Measurements from ENCODE around the gene COL11A2. TPM values are rescaled to one million over a fixed set of nuclear protein-coding genes. Genes with fewer than 3 reads are reported as not detected.
A peak's percentile ranks its signal among the peaks of the same experiment; 100 is the strongest.

COL11A2 gene
- total and polyA plus RNA-seq, 7 experiments from 2014 or later: 0.26 to 3.5 (median 1.7) TPM; not detected in 1

DNA sequence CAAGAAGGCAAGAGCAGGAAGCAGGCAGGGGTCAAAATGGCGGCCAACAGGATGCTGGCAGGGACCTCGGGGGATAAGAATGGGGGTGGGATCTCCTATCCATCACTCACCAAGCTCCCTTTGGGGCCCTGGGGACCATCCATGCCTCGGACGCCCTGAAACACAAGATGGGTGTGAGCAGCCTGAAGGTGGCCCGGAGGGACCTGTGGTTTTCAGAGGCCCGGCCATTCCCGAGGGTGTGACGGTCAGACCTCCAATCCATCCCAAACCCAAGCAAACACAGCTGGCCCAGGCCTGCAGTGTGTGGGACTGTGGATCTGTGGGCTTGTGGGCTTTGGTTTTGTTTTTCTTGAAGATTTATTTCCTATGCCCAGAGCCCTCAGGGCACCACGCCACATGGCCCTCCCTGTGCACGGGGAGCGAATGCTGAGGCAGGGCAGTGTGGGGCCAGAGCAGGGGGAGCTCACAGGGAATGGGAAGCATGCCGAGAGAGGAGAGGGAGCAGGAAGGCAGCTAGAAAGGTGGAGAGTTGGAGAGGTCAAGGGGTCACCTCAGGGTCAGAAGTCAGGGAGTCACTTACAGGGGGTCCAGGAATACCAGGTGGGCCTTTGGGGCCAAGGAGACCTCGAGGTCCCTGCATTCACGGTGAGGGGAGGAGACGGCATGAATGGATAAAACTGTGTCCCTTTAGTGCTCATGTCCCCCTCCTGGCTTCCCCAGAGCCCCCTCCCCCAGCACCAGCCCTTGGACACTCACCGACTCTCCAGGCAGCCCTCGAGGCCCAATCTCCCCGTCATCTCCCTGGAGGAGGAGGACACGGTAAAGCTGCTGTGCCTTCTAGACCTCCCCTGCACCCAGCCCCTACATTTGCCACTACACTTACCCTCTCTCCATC lies 14.5 kb downstream of the COL11A2 start:
- Mint-ChIP-seq H3K4me1 (peaks cover 3 to 4% (median 3%) of the 10 kb centered on the region in 7 donors), H3K9me3 (peaks cover 0 to 3% (median 2%) of the 10 kb centered on the region in 11 donors), H3K4me3 (no peak overlapping the region), H3K36me3 (peaks cover 0 to 3% (median under 1%) of the 10 kb centered on the region in 5 donors), H3K27me3 (no peaks in the 10 kb centered on the region), H3K27ac (no peak overlapping the region)
- H3K9me3 ChIP-seq (ENCODE audit: control insufficient read depth in 2 of 3, low read length in 3 of 3): no peaks in the 10 kb centered on the region
- peaks cover 1 to 2% of the 10 kb centered on the region in 2 donors for H3K4me1 ChIP-seq (ENCODE audit: control insufficient read depth in 2 of 2, insufficient read depth in 2 of 2, low read length in 2 of 2)
- no peak overlapping the region for H3K4me3 ChIP-seq (ENCODE audit: low read length)
- intact Hi-C loops (cut with micrococcal nuclease): no loop called here
- H3K36me3 ChIP-seq (ENCODE audit: control insufficient read depth in 2 of 3, insufficient read depth in 3 of 3, low read length in 3 of 3): no peaks in the 10 kb centered on the region
- CTCF ChIA-PET: no interaction called here
- no peak overlapping the region for H3K27ac ChIP-seq (ENCODE audit: low read depth, low read length)
- POLR2A ChIA-PET: interaction anchor here (0.7 kb wide), 1 partner anchor 31 kb away, joined by 3 read pairs; no protein-coding TSS in a partner anchor
- H3K27me3 ChIP-seq (ENCODE audit: control insufficient read depth in 2 of 2, insufficient read depth in 2 of 2, low read length in 2 of 2): no peaks in the 10 kb centered on the region
- ATAC-seq: no peak
- DNase-seq: no peak

DNA sequence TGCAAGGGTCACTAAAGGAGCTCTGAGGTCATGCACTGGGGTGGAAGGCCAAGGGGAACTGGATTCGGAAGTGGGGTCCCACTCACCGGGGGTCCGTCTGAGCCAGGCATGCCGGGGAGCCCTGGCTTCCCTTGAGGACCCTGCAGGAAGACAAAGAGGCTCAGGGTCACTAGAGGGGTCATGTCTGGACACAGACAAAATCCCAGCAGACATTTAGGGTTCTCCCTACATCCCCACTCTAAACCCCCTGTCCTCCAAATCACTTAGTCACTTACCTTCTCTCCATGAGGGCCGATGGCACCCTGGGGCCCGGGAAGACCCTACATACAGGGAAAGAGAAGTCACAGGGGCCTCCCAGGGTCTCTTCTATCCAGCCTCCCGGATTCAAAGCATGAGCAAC lies 15.4 kb downstream of the COL11A2 start:
- H3K36me3 Mint-ChIP-seq: no peaks in the 10 kb centered on the region
- no peak for DNase-seq
- Histone ChIP-seq H3K9me3 (ENCODE audit: control insufficient read depth in 2 of 3, low read length in 3 of 3) (no peaks in the 10 kb centered on the region), H3K36me3 (ENCODE audit: control insufficient read depth in 2 of 3, insufficient read depth in 3 of 3, low read length in 3 of 3) (no peaks in the 10 kb centered on the region), H3K4me3 (ENCODE audit: low read length) (no peak overlapping the region), H3K27ac (ENCODE audit: low read depth, low read length) (no peak overlapping the region), H3K27me3 (ENCODE audit: control insufficient read depth in 2 of 2, insufficient read depth in 2 of 2, low read length in 2 of 2) (no peaks in the 10 kb centered on the region), H3K4me1 (ENCODE audit: control insufficient read depth in 2 of 2, insufficient read depth in 2 of 2, low read length in 2 of 2) (no peaks in the 10 kb centered on the region)
- H3K27ac Mint-ChIP-seq: no peak overlapping the region
- H3K4me1 Mint-ChIP-seq: peaks cover 0 to 2% (median 0%) of the 10 kb centered on the region in 7 donors
- CTCF ChIA-PET: no interaction called here
- H3K27me3 Mint-ChIP-seq: no peaks in the 10 kb centered on the region
- intact Hi-C loops (cut with micrococcal nuclease): no loop called here
- no peak overlapping the region for H3K4me3 Mint-ChIP-seq
- POLR2A ChIA-PET: no interaction called here
- no peak for ATAC-seq
- peaks cover 0 to 2% (median 0%) of the 10 kb centered on the region in 11 donors for H3K9me3 Mint-ChIP-seq

DNA sequence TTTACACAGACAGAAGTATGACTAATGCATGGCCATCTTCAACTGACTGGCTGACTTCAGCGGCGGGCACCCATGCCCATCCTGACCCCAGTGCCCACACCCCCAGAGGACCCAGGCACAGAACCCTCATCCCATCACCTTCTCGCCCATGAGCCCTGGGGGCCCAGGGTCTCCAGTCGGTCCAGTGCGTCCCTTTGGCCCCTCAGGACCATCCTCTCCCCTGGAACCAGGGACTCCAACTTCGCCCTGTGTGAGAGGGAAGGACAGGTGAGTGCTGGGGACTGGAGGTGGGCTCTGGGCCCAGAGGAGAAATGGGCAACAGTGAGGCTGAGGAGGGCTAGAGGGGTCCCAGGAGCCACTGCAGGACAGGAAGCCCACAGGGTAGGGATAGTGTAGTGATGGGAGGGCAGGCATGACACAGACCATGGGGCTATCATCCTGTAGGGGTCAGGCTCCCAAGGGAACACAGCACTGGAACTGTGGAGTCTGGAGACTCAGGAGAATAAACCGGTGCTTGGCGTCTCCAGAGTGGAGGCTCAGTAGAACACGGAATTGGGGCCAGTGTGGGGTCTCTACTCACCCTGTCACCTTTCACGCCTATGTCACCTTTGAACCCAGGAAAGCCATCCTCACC lies 16.7 kb downstream of the COL11A2 start:
- H3K27ac ChIP-seq (ENCODE audit: low read depth, low read length): no peak overlapping the region
- H3K4me1 Mint-ChIP-seq: peaks cover 0 to 2% (median 0%) of the 10 kb centered on the region in 7 donors
- H3K9me3 ChIP-seq (ENCODE audit: control insufficient read depth in 2 of 3, low read length in 3 of 3): no peaks in the 10 kb centered on the region
- H3K4me3 Mint-ChIP-seq: no peak overlapping the region
- no peaks in the 10 kb centered on the region for H3K27me3 ChIP-seq (ENCODE audit: control insufficient read depth in 2 of 2, insufficient read depth in 2 of 2, low read length in 2 of 2)
- H3K36me3 ChIP-seq (ENCODE audit: control insufficient read depth in 2 of 3, insufficient read depth in 3 of 3, low read length in 3 of 3): no peaks in the 10 kb centered on the region
- no peak overlapping the region for H3K4me3 ChIP-seq (ENCODE audit: low read length)
- H3K27me3 Mint-ChIP-seq: no peaks in the 10 kb centered on the region
- H3K27ac Mint-ChIP-seq: no peak overlapping the region
- no peaks in the 10 kb centered on the region for H3K4me1 ChIP-seq (ENCODE audit: control insufficient read depth in 2 of 2, insufficient read depth in 2 of 2, low read length in 2 of 2)
- ChIA-PET CTCF (no interaction called here), POLR2A (no interaction called here)
- ATAC-seq (no peak), DNase-seq (no peak)
- H3K36me3 Mint-ChIP-seq: no peaks in the 10 kb centered on the region
- peaks cover 0 to 2% (median 0%) of the 10 kb centered on the region in 11 donors for H3K9me3 Mint-ChIP-seq
- intact Hi-C loops (cut with micrococcal nuclease): no loop called here

DNA sequence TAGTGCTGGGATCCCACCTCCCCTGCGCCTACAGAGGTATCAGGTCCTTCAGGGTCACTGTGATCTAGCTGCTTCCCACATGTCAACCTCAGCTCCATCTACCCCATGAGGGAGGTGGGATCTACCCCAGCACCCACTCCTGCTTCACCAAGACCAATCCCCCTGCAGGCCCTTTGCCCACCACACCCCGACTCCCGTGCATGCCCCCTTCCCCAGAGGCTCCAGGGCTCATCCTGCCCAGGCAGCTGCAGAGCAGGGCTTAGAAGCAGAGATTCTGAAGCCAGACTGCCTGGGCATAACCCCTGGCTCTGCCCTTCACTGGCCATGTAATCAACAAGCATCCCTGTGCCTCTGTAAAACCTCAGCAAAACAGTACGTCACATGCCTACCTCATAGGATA lies 17.5 kb downstream of the COL11A2 start:
- no peak for DNase-seq
- Mint-ChIP-seq H3K27ac (peak overlapping the region in 1 of 9 donors; percentile 5), H3K9me3 (peaks cover 0 to under 1% (median 0%) of the 10 kb centered on the region in 11 donors), H3K36me3 (no peaks in the 10 kb centered on the region), H3K4me1 (peaks cover 0 to 2% (median 0%) of the 10 kb centered on the region in 7 donors), H3K27me3 (no peaks in the 10 kb centered on the region), H3K4me3 (no peak overlapping the region)
- no peak overlapping the region for H3K4me3 ChIP-seq (ENCODE audit: low read length)
- H3K27ac ChIP-seq (ENCODE audit: low read depth, low read length): no peak overlapping the region
- intact Hi-C loops (cut with micrococcal nuclease): no loop called here
- POLR2A ChIA-PET: interaction anchor here (0.8 kb wide), 1 partner anchor 17 kb away, joined by 3 read pairs; the partner anchor contains the start of gene COL11A2
- H3K9me3 ChIP-seq (ENCODE audit: control insufficient read depth in 2 of 3, low read length in 3 of 3): no peaks in the 10 kb centered on the region
- ATAC-seq: no peak
- CTCF ChIA-PET: no interaction called here
- no peaks in the 10 kb centered on the region for H3K4me1 ChIP-seq (ENCODE audit: control insufficient read depth in 2 of 2, insufficient read depth in 2 of 2, low read length in 2 of 2)
- no peaks in the 10 kb centered on the region for H3K27me3 ChIP-seq (ENCODE audit: control insufficient read depth in 2 of 2, insufficient read depth in 2 of 2, low read length in 2 of 2)
- no peaks in the 10 kb centered on the region for H3K36me3 ChIP-seq (ENCODE audit: control insufficient read depth in 2 of 3, insufficient read depth in 3 of 3, low read length in 3 of 3)

DNA sequence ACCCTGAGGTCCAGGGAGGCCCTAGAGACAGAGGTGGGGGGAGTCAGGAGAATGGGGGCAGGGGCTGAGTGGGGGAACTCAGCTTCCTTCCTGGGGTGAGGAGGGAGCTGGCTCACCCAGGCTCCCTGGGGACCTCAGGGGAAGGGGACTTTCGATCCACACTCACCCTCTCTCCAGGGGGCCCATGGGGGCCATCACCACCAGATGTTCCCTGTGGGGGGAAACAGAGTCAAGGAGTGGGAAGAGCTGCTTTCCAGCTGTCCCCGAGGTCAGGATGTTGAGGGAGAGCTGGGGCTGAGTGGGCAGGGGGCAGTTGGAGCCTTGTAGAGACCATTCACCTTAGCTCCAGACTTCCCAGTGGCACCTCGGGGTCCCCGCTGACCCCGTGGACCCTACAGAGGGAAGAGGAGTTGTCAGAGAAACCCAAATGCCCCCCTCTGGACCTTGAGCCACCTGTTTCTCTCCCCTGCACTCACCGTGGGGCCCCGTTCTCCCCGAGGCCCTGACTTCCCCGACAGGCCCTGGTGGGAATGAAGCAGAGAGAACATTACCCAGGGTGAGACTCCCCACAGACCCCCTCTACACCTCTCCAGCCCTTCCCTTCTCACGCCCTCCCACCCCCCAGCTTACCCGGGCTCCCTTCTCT lies 18.6 kb downstream of the COL11A2 start:
- CTCF ChIA-PET: no interaction called here
- Histone ChIP-seq H3K27me3 (ENCODE audit: control insufficient read depth in 2 of 2, insufficient read depth in 2 of 2, low read length in 2 of 2) (no peaks in the 10 kb centered on the region), H3K36me3 (ENCODE audit: control insufficient read depth in 2 of 3, insufficient read depth in 3 of 3, low read length in 3 of 3) (no peaks in the 10 kb centered on the region), H3K4me3 (ENCODE audit: low read length) (no peak overlapping the region), H3K9me3 (ENCODE audit: control insufficient read depth in 2 of 3, low read length in 3 of 3) (no peaks in the 10 kb centered on the region), H3K4me1 (ENCODE audit: control insufficient read depth in 2 of 2, insufficient read depth in 2 of 2, low read length in 2 of 2) (no peaks in the 10 kb centered on the region), H3K27ac (ENCODE audit: low read depth, low read length) (no peak overlapping the region)
- ATAC-seq (no peak), DNase-seq (no peak)
- H3K4me3 Mint-ChIP-seq: no peak overlapping the region
- no peaks in the 10 kb centered on the region for H3K9me3 Mint-ChIP-seq
- peaks cover 0 to 2% (median 0%) of the 10 kb centered on the region in 7 donors for H3K4me1 Mint-ChIP-seq
- H3K36me3 Mint-ChIP-seq: no peaks in the 10 kb centered on the region
- POLR2A ChIA-PET: interaction anchor here (0.5 kb wide), 1 partner anchor 76 kb away, joined by 5 read pairs; no protein-coding TSS in a partner anchor
- intact Hi-C loops (cut with micrococcal nuclease): no loop called here
- no peaks in the 10 kb centered on the region for H3K27me3 Mint-ChIP-seq
- no peak overlapping the region for H3K27ac Mint-ChIP-seq

DNA sequence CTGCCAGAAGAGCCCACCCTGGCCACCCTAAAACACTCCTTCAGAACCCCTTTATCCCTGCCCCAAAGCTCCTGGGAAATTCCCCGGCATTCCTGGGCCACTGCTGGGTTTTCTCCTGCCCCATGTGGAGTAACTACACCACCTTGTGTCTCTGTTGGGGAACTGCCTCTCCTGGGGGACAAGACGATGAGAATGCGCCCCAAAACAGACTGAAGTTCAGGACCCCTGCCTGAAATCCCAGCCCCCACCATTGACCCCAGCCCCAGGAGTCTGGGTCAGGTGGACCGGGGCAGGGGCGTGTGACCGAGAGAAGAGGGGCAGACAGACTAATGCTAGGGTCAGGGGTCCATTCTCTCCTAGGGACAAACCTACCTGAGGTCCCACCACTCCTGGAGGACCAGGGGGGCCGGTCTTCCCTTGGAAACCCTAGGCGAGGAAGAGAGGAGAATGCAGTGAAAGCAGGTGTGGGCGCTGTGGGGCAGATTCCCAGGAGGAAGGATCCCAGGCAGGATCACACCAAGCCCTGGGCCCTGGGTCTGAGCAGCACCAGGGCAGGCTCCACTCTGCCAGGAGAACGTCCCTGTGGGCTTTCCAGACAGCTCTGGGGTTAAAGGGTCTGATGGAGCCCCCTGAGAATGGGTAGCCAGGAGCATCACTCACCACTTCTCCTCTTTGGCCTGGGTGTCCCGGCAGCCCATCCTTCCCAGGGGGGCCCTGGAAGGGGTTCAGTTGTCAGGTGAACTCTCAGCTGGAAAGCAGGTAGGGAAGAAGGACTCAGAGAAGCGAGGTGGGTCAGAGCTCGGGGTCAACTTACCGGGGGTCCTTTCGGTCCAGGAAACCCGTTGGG lies 19.4 kb downstream of the COL11A2 start:
- no peaks in the 10 kb centered on the region for H3K4me1 ChIP-seq (ENCODE audit: control insufficient read depth in 2 of 2, insufficient read depth in 2 of 2, low read length in 2 of 2)
- Mint-ChIP-seq H3K27me3 (no peaks in the 10 kb centered on the region), H3K27ac (no peak overlapping the region), H3K4me1 (no peaks in the 10 kb centered on the region), H3K36me3 (no peaks in the 10 kb centered on the region), H3K4me3 (no peak overlapping the region), H3K9me3 (no peaks in the 10 kb centered on the region)
- H3K27ac ChIP-seq (ENCODE audit: low read depth, low read length): no peak overlapping the region
- CTCF ChIA-PET: no interaction called here
- no peak overlapping the region for H3K4me3 ChIP-seq (ENCODE audit: low read length)
- H3K9me3 ChIP-seq (ENCODE audit: control insufficient read depth in 2 of 3, low read length in 3 of 3): no peaks in the 10 kb centered on the region
- H3K36me3 ChIP-seq (ENCODE audit: control insufficient read depth in 2 of 3, insufficient read depth in 3 of 3, low read length in 3 of 3): no peaks in the 10 kb centered on the region
- POLR2A ChIA-PET: interaction anchor here (0.5 kb wide), 1 partner anchor 76 kb away, joined by 5 read pairs; no protein-coding TSS in a partner anchor
- DNase-seq (peak in 1 of 9 donors; percentile 10), ATAC-seq (no peak)
- intact Hi-C loops (cut with micrococcal nuclease): loop anchor here in 1 of 2 donors (1.0 kb wide), 1 partner anchor 55 kb away; no protein-coding TSS in a partner anchor
- no peaks in the 10 kb centered on the region for H3K27me3 ChIP-seq (ENCODE audit: control insufficient read depth in 2 of 2, insufficient read depth in 2 of 2, low read length in 2 of 2)
